K562 (cell line): ENCODE measurements around the gene PBRM1. TPM values are rescaled to one million over a fixed set of nuclear protein-coding genes. Genes with fewer than 3 reads are reported as not detected.

Experiments used
- ATAC-seq: fragments of 200-7000 bp; cut with Tn5 transposase; 3 replicates; pipeline ENCODE4 v1.9.1; 2020; ENCODE audit warnings: moderate library complexity
- BruUV-seq: library from RNA; stranded (reverse); fragments of 400-500 nt; replicated peaks from 2 replicates; lab custom pipeline; 2021; lab: Mats Ljungman, UMichigan
- CTCF ChIA-PET: fragments of 300-600 bp; formaldehyde crosslinking; extraction: SDS; loops from one replicate; lab custom pipeline; 2021; ENCODE audit warnings: low intra/inter-chr PET ratio; lab: Yijun Ruan, JAX
- POLR2A ChIA-PET: fragments of 300-600, 350-650 bp; sonication (Branson Sonifier 250); formaldehyde crosslinking; extraction: SDS; loops from one replicate; lab custom pipeline; 2021; ENCODE audit warnings: antibody characterized with exemption, inconsistent platforms; lab: Yijun Ruan, JAX
- DNase-seq, 4 experiments: peaks; one replicate each; pipeline versions ENCODE4 v3.0.0 to v3.0.0-alpha.2; 2011 to 2018; ENCODE audit warnings: low spot score in 3 of 4, mixed read lengths in 3 of 4; ENCODE audit errors: extremely low read depth in 1 of 4
- FAIRE-seq: peaks from 2 replicates; lab custom pipeline; 2011; peaks lifted over from hg19 to GRCh38; lab: Jason Lieb, UNC
- H2AFZ ChIP-seq: 2 replicates; pipeline ENCODE4 v1.6.0; 2011; ENCODE audit warnings: low read depth, low read length, control low read depth, inconsistent platforms
- H3K27ac ChIP-seq: fragments of 200-600 bp; 3 replicates; pipeline ENCODE4 v1.8.0; 2011; ENCODE audit warnings: low read depth, mild to moderate bottlenecking, control low read depth, inconsistent platforms, low read length, moderate library complexity, mixed read lengths; ENCODE audit errors: extremely low read depth
- H3K27me3 ChIP-seq, 2 experiments: fragments of 300-600 bp in 1 of 2; 2 replicates in 1 of 2; 3 replicates in 1 of 2; pipeline versions ENCODE4 v1.6.0 to v1.8.0; 2011; ENCODE audit warnings: inconsistent platforms in 2 of 2, low read length in 2 of 2, mild to moderate bottlenecking in 1 of 2, mixed read lengths in 1 of 2, moderate library complexity in 1 of 2; ENCODE audit not compliant: control insufficient read depth in 2 of 2, insufficient read depth in 2 of 2
- H3K36me3 ChIP-seq: fragments of 300-600 bp; 3 replicates; pipeline ENCODE4 v1.8.0; 2011; ENCODE audit warnings: mild to moderate bottlenecking, low read length, inconsistent platforms; ENCODE audit not compliant: control insufficient read depth, insufficient read depth
- H3K4me1 ChIP-seq, 2 experiments: fragments of 200-600 bp in 1 of 2; replicated peaks in 1 of 2; 2 replicates in 1 of 2; 3 replicates in 1 of 2; pipeline versions ENCODE4 v1.5.1 to v1.8.0; 2011; ENCODE audit warnings: inconsistent platforms in 2 of 2, low read length in 2 of 2, mild to moderate bottlenecking in 1 of 2, mixed read lengths in 1 of 2, moderate library complexity in 1 of 2; ENCODE audit not compliant: control insufficient read depth in 2 of 2, insufficient read depth in 2 of 2
- H3K4me2 ChIP-seq: 2 replicates; pipeline ENCODE4 v1.6.1; 2011; ENCODE audit warnings: low read length, control low read depth, inconsistent platforms, mixed read lengths; ENCODE audit not compliant: insufficient read depth
- H3K4me3 ChIP-seq: fragments of 200-600 bp; sonication (generic), shearing (Covaris generic); 2 replicates; pipeline ENCODE4 v1.5.1; 2016; ENCODE audit warnings: control low read depth, inconsistent platforms
- H3K79me2 ChIP-seq: fragments of 200-600 bp; 3 replicates; pipeline ENCODE4 v1.8.0; 2011; ENCODE audit warnings: low read length, inconsistent platforms; ENCODE audit not compliant: control insufficient read depth, insufficient read depth
- H3K9ac ChIP-seq, 2 experiments: 2 replicates each; pipeline versions ENCODE4 v1.6.0 to v1.6.1; 2011; ENCODE audit warnings: low read depth in 2 of 2, low read length in 2 of 2, control low read depth in 1 of 2, inconsistent platforms in 1 of 2, mild to moderate bottlenecking in 1 of 2, mixed read lengths in 1 of 2; ENCODE audit not compliant: insufficient read depth in 1 of 2
- H3K9me1 ChIP-seq: one replicate; pipeline ENCODE4 v1.6.0; 2011; ENCODE audit warnings: inconsistent platforms, mild to moderate bottlenecking, low read length, moderate library complexity; ENCODE audit not compliant: control insufficient read depth, insufficient read depth
- H3K9me3 ChIP-seq: replicated peaks from 2 replicates; pipeline ENCODE4 v1.5.1; 2011; ENCODE audit warnings: low read depth, low read length, inconsistent platforms; ENCODE audit not compliant: control insufficient read depth, insufficient read depth
- H4K20me1 ChIP-seq: replicated peaks from 2 replicates; pipeline ENCODE4 v1.6.1; 2011; ENCODE audit warnings: low read length, inconsistent platforms, mixed read lengths; ENCODE audit not compliant: control insufficient read depth, insufficient read depth
- EWSR1 ChIP-seq: fragments of 450-650 bp; IDR thresholded peaks from 2 replicates; pipeline ENCODE4 v1.6.1; 2018; ENCODE audit warnings: borderline replicate concordance, mild to moderate bottlenecking, low read depth, moderate library complexity; ENCODE audit not compliant: partially characterized antibody
- NR4A1 ChIP-seq, 2 experiments: fragments of 250-450 bp in 1 of 2; fragments of 450-650 bp in 1 of 2; sonication (Bioruptor Pico) in 1 of 2; IDR thresholded peaks; 2 replicates each; pipeline versions ENCODE4 v1.4.0 to v1.6.1; 2016 to 2020; ENCODE audit warnings: mild to moderate bottlenecking in 2 of 2, missing compliant biosample characterization in 1 of 2, missing genetic modification characterization in 1 of 2, moderate library complexity in 1 of 2
- RB1 ChIP-seq: fragments of 450-650 bp; IDR thresholded peaks from 2 replicates; pipeline ENCODE4 v1.6.1; 2017; ENCODE audit warnings: low read depth, mild to moderate bottlenecking
- TAF7 ChIP-seq: fragments of 450-650 bp; IDR thresholded peaks from 2 replicates; pipeline ENCODE4 v1.6.1; 2016; ENCODE audit warnings: missing genetic modification characterization, missing compliant biosample characterization
- WGBS: fragments of 100-300 bp; shearing (Covaris generic); methylation state at CpG from one replicate; pipeline ENCODE4 v1.1.6; 2016; ENCODE audit warnings: low coverage, mixed read lengths; ENCODE audit not compliant: insufficient coverage; ENCODE audit errors: missing lambda C conversion rate; 5-methylcytosine and 5-hydroxymethylcytosine counted together
- in situ Hi-C: fragments of 300-500 bp; cut with MboI; formaldehyde crosslinking; loops from 4 replicates; pipeline ENCODE4 v1.15.0; 2018; ENCODE audit warnings: inconsistent platforms, mixed read lengths
- intact Hi-C: fragments of 100-400 bp; cut with micrococcal nuclease; formaldehyde crosslinking; loops from 2 replicates; pipeline ENCODE4 v1.14.2; 2022
- polyA plus RNA-seq, 8 experiments: library from polyadenylated mRNA; depleted of rRNA in 4 of 8; stranded (reverse) in 5 of 8; unstranded in 3 of 8; fragments of >200 nt; fragmentation: Nextera tagmentation in 2 of 8; fragmentation: Illumina TruSeq in 1 of 8; extraction: Ambion mirVana in 2 of 8; extraction: Trizol in 1 of 8; gene quantifications; 2 replicates each; pipeline versions ENCODE4 v1.2.1 to v1.2.3, GENCODE V29; 2011 to 2014; ENCODE audit warnings: inconsistent platforms in 1 of 8, missing spikeins in 1 of 8
- total RNA-seq, 7 experiments: library from RNA; depleted of rRNA in 6 of 7; stranded (reverse); fragments of >200 nt in 6 of 7; fragmentation: Illumina TruSeq in 2 of 7; extraction: Trizol in 2 of 7; gene quantifications; 2 replicates each; pipeline versions ENCODE4 v1.2.1 to v1.2.3, GENCODE V29; 2011 to 2021; ENCODE audit warnings: low replicate concordance in 1 of 7

PBRM1 gene
- total and polyA plus RNA-seq, 9 of the 15 experiments (the other 6 are each of a cell fraction or from before 2014, with no cell fraction given) = 3.9 to 31.8 (median 19.0) TPM

GRCh38 chr3:52502001-52502400 lies 183.7 kb downstream of the PBRM1 start:
- FAIRE-seq (no peak), ATAC-seq (no peak), DNase-seq (no peak)
- Histone ChIP-seq H3K79me2 (no peaks in the 10 kb centered on the region), H3K9me1 (no peaks in the 10 kb centered on the region), H2AFZ (no peak overlapping the region), H3K4me1 (peaks cover 5 to 54% of the 10 kb centered on the region in 2 experiments; a peak in 3 of 5 replicates), H3K9me3 (no peaks in the 10 kb centered on the region), H3K4me3 (no peak overlapping the region), H3K27me3 (no peaks in the 10 kb centered on the region), H3K36me3 (no peaks in the 10 kb centered on the region), H3K4me2 (no peak overlapping the region), H3K9ac (no peak overlapping the region), H4K20me1 (no peaks in the 10 kb centered on the region), H3K27ac (no peak overlapping the region)
- WGBS = 21% methylated on average over 9 of the region's 11 CpGs
- in situ Hi-C loops (no loop called here), intact Hi-C loops (no loop called here)
- TF ChIP-seq EWSR1 (no peak), NR4A1 (CRISPR knock-in tag; IDR thresholded peaks at IDR 0.05) (no peak), NR4A1 (tag; IDR thresholded peaks at IDR 0.05) (no peak)
- no TSS peak for BruUV-seq
- CTCF ChIA-PET = no interaction called here
- POLR2A ChIA-PET = interaction anchor here (0.8 kb wide), 2 partner anchors 13 to 30 kb away, joined by 3 read pairs; no protein-coding TSS in a partner anchor

GRCh38 chr3:52501046-52501445 lies 184.7 kb downstream of the PBRM1 start:
- H3K9me3 ChIP-seq = no peaks in the 10 kb centered on the region
- in situ Hi-C loops (no loop called here), intact Hi-C loops (no loop called here)
- H3K27me3 ChIP-seq = no peaks in the 10 kb centered on the region
- no peak overlapping the region for H2AFZ ChIP-seq
- WGBS = 15% methylated on average over 6 of the region's 11 CpGs
- H3K4me3 ChIP-seq = no peak overlapping the region
- H3K79me2 ChIP-seq = no peaks in the 10 kb centered on the region
- H3K9me1 ChIP-seq = no peaks in the 10 kb centered on the region
- FAIRE-seq (no peak), DNase-seq (no peak), ATAC-seq (0 out of 3 replicates have a peak, but pooled peaks have one; percentile 17)
- BruUV-seq = no TSS peak
- CTCF ChIA-PET = no interaction called here
- H3K4me1 ChIP-seq = peaks cover 5 to 46% of the 10 kb centered on the region in 2 experiments; a peak in 3 of 5 replicates
- no peak overlapping the region for H3K27ac ChIP-seq
- POLR2A ChIA-PET = interaction anchor here (0.8 to 0.9 kb wide), 2 partner anchors 9 to 10 kb away, joined by 3 read pairs; no protein-coding TSS in a partner anchor
- H3K36me3 ChIP-seq = no peaks in the 10 kb centered on the region
- no peak overlapping the region for H3K9ac ChIP-seq
- H3K4me2 ChIP-seq = no peak overlapping the region
- H4K20me1 ChIP-seq = no peaks in the 10 kb centered on the region
- TF ChIP-seq TAF7 (tag) (no peak), RB1 (no peak)
